ENCODE measurements around the gene LMBRD2. TPM values are rescaled to one million over a fixed set of nuclear protein-coding genes. Genes with fewer than 3 reads are reported as not detected.

LMBRD2 gene
- total RNA-seq, 2 donors from 2014 or later: 5.5 to 7.4 TPM

DNA sequence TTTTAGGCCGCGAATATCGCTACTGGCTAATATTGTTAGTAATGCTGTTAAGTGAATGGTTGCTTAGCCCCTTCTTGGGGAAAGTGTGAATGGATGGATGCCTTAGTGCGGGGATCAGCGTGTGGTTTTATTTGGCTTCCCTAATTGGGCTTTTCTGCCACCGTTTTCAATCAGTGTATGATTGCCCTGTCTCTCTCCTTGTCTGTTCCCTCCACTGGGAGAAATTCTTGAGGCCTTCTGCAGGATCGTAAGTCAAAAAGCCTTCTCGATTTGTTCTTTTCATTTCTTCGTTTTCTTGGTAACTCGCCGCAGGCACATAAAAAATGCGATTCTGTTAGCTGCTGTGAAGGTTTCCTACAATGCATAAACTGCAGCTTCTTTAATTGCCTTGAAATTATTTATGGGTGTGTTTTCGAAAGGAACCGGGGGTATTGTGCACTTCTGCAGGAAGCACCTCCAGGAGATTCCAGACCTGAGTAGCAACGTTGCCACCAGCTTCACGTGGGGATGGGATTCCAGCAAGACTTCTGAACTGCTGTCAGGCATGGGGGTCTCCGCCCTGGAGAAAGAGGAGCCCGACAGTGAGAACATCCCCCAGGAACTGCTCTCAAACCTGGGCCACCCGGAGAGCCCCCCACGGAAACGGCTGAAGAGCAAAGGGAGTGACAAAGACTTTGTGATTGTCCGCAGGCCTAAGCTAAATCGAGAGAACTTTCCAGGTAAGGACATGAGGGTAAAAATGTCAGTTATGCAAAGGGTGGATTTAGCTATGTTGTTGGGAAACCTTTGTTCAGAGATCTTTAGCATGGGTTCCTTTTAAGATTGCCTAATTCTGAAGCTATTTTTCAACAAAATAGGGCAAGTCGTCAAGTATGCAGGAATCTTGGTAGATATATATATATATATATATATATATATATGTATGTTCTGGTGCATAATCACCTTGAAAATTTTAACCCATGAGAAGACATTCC is 924 bp upstream of the LMBRD2 start:
- H3K9me3 Mint-ChIP-seq: no peaks in the 10 kb centered on the region
- peaks cover 27% of the 10 kb centered on the region for H3K27me3 Mint-ChIP-seq (ENCODE audit: insufficient read depth)
- H3K4me1 ChIP-seq (ENCODE audit: control insufficient read depth, insufficient read depth, low read length): peaks cover 13% of the 10 kb centered on the region
- H3K36me3 Mint-ChIP-seq (ENCODE audit: low read depth): peaks cover 40% of the 10 kb centered on the region
- peak overlapping the region; percentile 80 for H3K4me3 Mint-ChIP-seq
- TF ChIP-seq, protein P1, sequence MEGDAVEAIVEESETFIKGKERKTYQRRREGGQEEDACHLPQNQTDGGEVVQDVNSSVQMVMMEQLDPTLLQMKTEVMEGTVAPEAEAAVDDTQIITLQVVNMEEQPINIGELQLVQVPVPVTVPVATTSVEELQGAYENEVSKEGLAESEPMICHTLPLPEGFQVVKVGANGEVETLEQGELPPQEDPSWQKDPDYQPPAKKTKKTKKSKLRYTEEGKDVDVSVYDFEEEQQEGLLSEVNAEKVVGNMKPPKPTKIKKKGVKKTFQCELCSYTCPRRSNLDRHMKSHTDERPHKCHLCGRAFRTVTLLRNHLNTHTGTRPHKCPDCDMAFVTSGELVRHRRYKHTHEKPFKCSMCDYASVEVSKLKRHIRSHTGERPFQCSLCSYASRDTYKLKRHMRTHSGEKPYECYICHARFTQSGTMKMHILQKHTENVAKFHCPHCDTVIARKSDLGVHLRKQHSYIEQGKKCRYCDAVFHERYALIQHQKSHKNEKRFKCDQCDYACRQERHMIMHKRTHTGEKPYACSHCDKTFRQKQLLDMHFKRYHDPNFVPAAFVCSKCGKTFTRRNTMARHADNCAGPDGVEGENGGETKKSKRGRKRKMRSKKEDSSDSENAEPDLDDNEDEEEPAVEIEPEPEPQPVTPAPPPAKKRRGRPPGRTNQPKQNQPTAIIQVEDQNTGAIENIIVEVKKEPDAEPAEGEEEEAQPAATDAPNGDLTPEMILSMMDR (conservative IDR thresholded peaks at IDR 0.05): no peak
- H3K36me3 ChIP-seq (ENCODE audit: control insufficient read depth, insufficient read depth, low read length): peaks cover 41% of the 10 kb centered on the region
- H3K4me1 Mint-ChIP-seq: peaks cover 49% of the 10 kb centered on the region
- H3K27ac ChIP-seq (ENCODE audit: low read depth, low read length): no peak overlapping the region
- WGBS, 2 experiments (ENCODE audit: insufficient coverage in 1 of 2, insufficient read length in 1 of 2): 4 to 5% methylated on average over 18 to 23 of the region's 24 CpGs
- peak; percentile 65 for DNase-seq
- H3K4me3 ChIP-seq (ENCODE audit: low read length): peak overlapping the region; percentile 93
- no peaks in the 10 kb centered on the region for H3K27me3 ChIP-seq (ENCODE audit: control insufficient read depth, insufficient read depth, low read length, poor library complexity, severe bottlenecking)
- peak overlapping the region; percentile 65 for H3K9ac ChIP-seq (ENCODE audit: extremely low read depth, low read length, poor library complexity, severe bottlenecking)
- H3K27ac Mint-ChIP-seq: peak overlapping the region; percentile 78
- peaks cover 12% of the 10 kb centered on the region for H3K9me3 ChIP-seq (ENCODE audit: control insufficient read depth, low read length)

DNA sequence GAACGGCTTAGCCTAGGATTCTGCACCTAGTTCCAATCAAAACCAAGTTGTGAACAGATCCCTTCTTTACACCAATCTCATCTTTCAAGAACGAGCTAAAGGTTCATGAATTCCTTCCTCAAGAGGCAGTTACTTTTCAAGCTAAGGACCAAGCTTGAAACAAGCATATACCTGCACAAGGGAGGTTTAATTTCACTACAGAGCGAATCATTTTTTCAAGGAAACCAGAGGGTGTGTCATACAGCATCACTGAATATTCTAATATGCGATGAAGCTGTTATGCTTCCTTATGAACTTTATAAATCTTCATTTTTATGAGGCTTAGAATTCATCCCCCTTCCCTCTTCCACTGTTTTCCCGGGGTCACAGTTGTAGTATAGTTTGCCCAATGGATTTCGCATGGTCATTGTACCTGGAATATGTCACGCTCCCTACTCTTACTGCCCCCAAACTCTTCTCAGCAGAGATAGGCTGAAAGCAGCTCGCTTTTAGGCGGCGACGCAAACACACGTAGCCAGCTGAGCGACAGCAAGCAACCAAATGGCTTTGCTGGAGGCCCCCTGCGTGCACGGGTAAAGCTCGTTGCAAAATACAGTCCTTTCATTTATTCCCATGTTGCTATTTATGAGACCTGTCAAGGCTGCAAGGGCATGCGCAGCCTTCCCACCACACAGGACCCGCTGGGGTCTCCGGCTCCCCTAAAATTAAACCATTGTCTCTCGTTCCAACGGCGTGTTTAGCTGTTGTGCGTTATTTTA is 832 bp downstream of the LMBRD2 start:
- Histone ChIP-seq H3K36me3 (ENCODE audit: control insufficient read depth, insufficient read depth, low read length) (peaks cover 25% of the 10 kb centered on the region), H3K9me3 (ENCODE audit: control insufficient read depth, low read length) (peaks cover 12% of the 10 kb centered on the region), H3K9ac (ENCODE audit: extremely low read depth, low read length, poor library complexity, severe bottlenecking) (peak overlapping the region; percentile 54), H3K27ac (ENCODE audit: low read depth, low read length) (peak overlapping the region; percentile 25), H3K4me1 (ENCODE audit: control insufficient read depth, insufficient read depth, low read length) (peaks cover 3% of the 10 kb centered on the region), H3K4me3 (ENCODE audit: low read length) (peak overlapping the region; percentile 93), H3K27me3 (ENCODE audit: control insufficient read depth, insufficient read depth, low read length, poor library complexity, severe bottlenecking) (no peaks in the 10 kb centered on the region)
- Mint-ChIP-seq H3K27me3 (ENCODE audit: insufficient read depth) (peaks cover 12% of the 10 kb centered on the region), H3K9me3 (no peaks in the 10 kb centered on the region), H3K36me3 (ENCODE audit: low read depth) (peaks cover 23% of the 10 kb centered on the region), H3K27ac (peak overlapping the region; percentile 84), H3K4me1 (peaks cover 34% of the 10 kb centered on the region), H3K4me3 (peak overlapping the region; percentile 80)
- WGBS, 2 experiments (ENCODE audit: insufficient coverage in 1 of 2, insufficient read length in 1 of 2): 12 to 15% methylated on average over 12 to 23 of the region's 23 CpGs
- TF ChIP-seq, protein P1 (conservative IDR thresholded peaks at IDR 0.05): no peak
- peak; percentile 78 for DNase-seq

DNA sequence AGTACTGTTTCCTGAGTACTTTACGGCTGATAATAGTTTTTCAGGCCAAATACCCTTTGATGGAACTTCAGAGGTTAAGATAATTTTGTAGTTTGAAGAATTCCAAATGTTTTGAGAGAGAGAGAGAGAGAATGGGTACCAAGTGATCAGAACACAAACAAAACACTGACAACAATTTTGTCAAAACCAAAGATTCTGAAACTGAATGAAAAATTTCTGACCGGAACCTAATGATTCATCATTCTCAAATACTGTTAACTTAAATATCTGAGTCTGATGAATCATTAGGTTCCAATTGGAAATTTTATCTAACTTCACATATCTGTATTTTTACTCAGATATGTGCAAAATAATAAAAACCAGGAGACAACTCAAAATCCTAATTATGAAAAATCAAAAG is 4.0 kb downstream of the LMBRD2 start:
- H3K36me3 ChIP-seq (ENCODE audit: control insufficient read depth, insufficient read depth, low read length): no peaks in the 10 kb centered on the region
- H3K27ac ChIP-seq (ENCODE audit: low read depth, low read length): no peak overlapping the region
- peaks cover 10% of the 10 kb centered on the region for H3K4me1 Mint-ChIP-seq
- TF ChIP-seq, protein P1 (conservative IDR thresholded peaks at IDR 0.05): no peak
- H3K36me3 Mint-ChIP-seq (ENCODE audit: low read depth): peaks cover 4% of the 10 kb centered on the region
- no peak overlapping the region for H3K4me3 Mint-ChIP-seq
- no peaks in the 10 kb centered on the region for H3K4me1 ChIP-seq (ENCODE audit: control insufficient read depth, insufficient read depth, low read length)
- no peak for DNase-seq
- H3K9me3 Mint-ChIP-seq: no peaks in the 10 kb centered on the region
- WGBS, 2 experiments (ENCODE audit: insufficient coverage in 1 of 2, insufficient read length in 1 of 2): 96 to 100% methylated on average over 1 to 2 of the region's 2 CpGs
- H3K9ac ChIP-seq (ENCODE audit: extremely low read depth, low read length, poor library complexity, severe bottlenecking): no peak overlapping the region
- no peak overlapping the region for H3K27ac Mint-ChIP-seq
- H3K27me3 ChIP-seq (ENCODE audit: control insufficient read depth, insufficient read depth, low read length, poor library complexity, severe bottlenecking): no peaks in the 10 kb centered on the region
- no peak overlapping the region for H3K4me3 ChIP-seq (ENCODE audit: low read length)
- no peaks in the 10 kb centered on the region for H3K27me3 Mint-ChIP-seq (ENCODE audit: insufficient read depth)
- H3K9me3 ChIP-seq (ENCODE audit: control insufficient read depth, low read length): no peaks in the 10 kb centered on the region

All from endodermal cell (in vitro differentiated cells).